SH-SY5Y (cell line): Measurements from ENCODE around the gene BLOC1S1.

Source experiments
- GATA2 ChIP-seq: IDR thresholded peaks from 2 replicates; pipeline ENCODE4 v1.6.1; 2011; ENCODE audit warnings: mild to moderate bottlenecking, low read depth, low read length
- GATA3 ChIP-seq: IDR thresholded peaks from 2 replicates; pipeline ENCODE4 v1.6.1; 2011; ENCODE audit warnings: low read depth, mild to moderate bottlenecking, low read length, moderate library complexity

- TF ChIP-seq GATA2 (no peak), GATA3 (no peak)
Measured at GRCh38 chr12:55760663-55761062, 44.8 kb downstream of the BLOC1S1 start.
